IMR-90 (cell line): ENCODE results near the gene MPND. TPM values are rescaled to one million over a fixed set of nuclear protein-coding genes. Genes with fewer than 3 reads are reported as not detected.

ENCODE experiments used
- ATAC-seq: fragments of 200-7000 bp; cut with Tn5 transposase; 2 replicates; pipeline ENCODE4 v1.9.1; 2020; ENCODE audit warnings: low read depth, mild to moderate bottlenecking, moderate library complexity
- BruUV-seq: library from RNA; stranded (reverse); fragments of 400-500 nt; replicated peaks from 2 replicates; lab custom pipeline; 2021; lab: Mats Ljungman, UMichigan
- CTCF ChIA-PET: fragments of 300-600 bp; formaldehyde crosslinking; extraction: SDS; loops from one replicate; lab custom pipeline; 2021; ENCODE audit warnings: antibody characterized with exemption; lab: Yijun Ruan, JAX
- POLR2A ChIA-PET: fragments of 300-600 bp; sonication (Branson Sonifier 250); formaldehyde crosslinking; loops from one replicate; lab custom pipeline; 2022; ENCODE audit warnings: antibody characterized with exemption; ENCODE audit not compliant: unreplicated experiment; lab: Charles Lee
- DNase-seq: peaks from one replicate; pipeline ENCODE4 v3.0.0; 2013
- H2AFZ ChIP-seq: replicated peaks from 2 replicates; pipeline ENCODE3; 2013; ENCODE audit warnings: low read length, mild to moderate bottlenecking; ENCODE audit not compliant: poor library complexity
- H2AK5ac ChIP-seq: 2 replicates; pipeline ENCODE4 v1.6.1; 2013; ENCODE audit warnings: low read depth, low read length, inconsistent platforms
- H2AK9ac ChIP-seq: replicated peaks from 2 replicates; pipeline ENCODE3; 2013; ENCODE audit warnings: mild to moderate bottlenecking, low read depth, low read length, moderate library complexity; ENCODE audit not compliant: poor library complexity
- H2BK120ac ChIP-seq: 2 replicates; pipeline ENCODE4 v1.6.1; 2013; ENCODE audit warnings: low read depth, low read length, inconsistent platforms
- H2BK15ac ChIP-seq: 3 replicates; pipeline ENCODE4 v1.6.1; 2013; ENCODE audit warnings: low read depth, low read length, inconsistent platforms
- H2BK20ac ChIP-seq: 2 replicates; pipeline ENCODE4 v1.6.1; 2013; ENCODE audit warnings: low read depth, mild to moderate bottlenecking, inconsistent platforms, low read length, moderate library complexity
- H2BK5ac ChIP-seq: 2 replicates; pipeline ENCODE4 v1.6.1; 2013; ENCODE audit warnings: mild to moderate bottlenecking, low read depth, low read length, inconsistent platforms; ENCODE audit not compliant: poor library complexity, severe bottlenecking
- H3K14ac ChIP-seq: replicated peaks from 2 replicates; pipeline ENCODE4 v1.6.1; 2013; ENCODE audit warnings: low read depth, low read length, inconsistent platforms
- H3K18ac ChIP-seq: 2 replicates; pipeline ENCODE4 v1.6.1; 2013; ENCODE audit warnings: low read depth, low read length, control low read depth
- H3K23ac ChIP-seq: 2 replicates; pipeline ENCODE4 v1.6.1; 2013; ENCODE audit warnings: low read depth, low read length, inconsistent platforms
- H3K27ac ChIP-seq: 2 replicates; pipeline ENCODE4 v1.5.1; 2013; ENCODE audit warnings: mild to moderate bottlenecking, control low read depth, low read length; ENCODE audit not compliant: insufficient read depth
- H3K27me3 ChIP-seq: 2 replicates; pipeline ENCODE4 v1.6.1; 2013; ENCODE audit warnings: low read length; ENCODE audit not compliant: control insufficient read depth, insufficient read depth
- H3K36me3 ChIP-seq: 2 replicates; pipeline ENCODE4 v1.6.1; 2013; ENCODE audit warnings: low read length, mixed read lengths; ENCODE audit not compliant: control insufficient read depth, insufficient read depth
- H3K4ac ChIP-seq: 2 replicates; pipeline ENCODE4 v1.6.1; 2013; ENCODE audit warnings: low read depth, low read length, inconsistent platforms
- H3K4me1 ChIP-seq: 2 replicates; pipeline ENCODE4 v1.6.1; 2013; ENCODE audit warnings: low read length, mixed read lengths; ENCODE audit not compliant: control insufficient read depth, insufficient read depth
- H3K4me2 ChIP-seq: 2 replicates; pipeline ENCODE4 v1.6.1; 2013; ENCODE audit warnings: low read depth, mild to moderate bottlenecking, control low read depth, low read length, moderate library complexity
- H3K4me3 ChIP-seq: 2 replicates; pipeline ENCODE4 v1.5.1; 2013; ENCODE audit warnings: low read depth, mild to moderate bottlenecking, control low read depth, low read length, moderate library complexity; ENCODE audit not compliant: insufficient read depth
- H3K56ac ChIP-seq: 2 replicates; pipeline ENCODE4 v1.6.1; 2013; ENCODE audit warnings: low read length, inconsistent platforms; ENCODE audit not compliant: insufficient read depth; ENCODE audit errors: extremely low read depth
- H3K79me1 ChIP-seq, 2 experiments: 2 replicates each; pipeline ENCODE4 v1.6.1; 2013; ENCODE audit warnings: low read length in 2 of 2, inconsistent platforms in 1 of 2, low read depth in 1 of 2
- H3K9ac ChIP-seq: 2 replicates; pipeline ENCODE4 v1.6.1; 2013; ENCODE audit warnings: low read depth, low read length, control low read depth
- H3K9me1 ChIP-seq: 2 replicates; pipeline ENCODE4 v1.6.1; 2013; ENCODE audit warnings: low read length, inconsistent platforms; ENCODE audit not compliant: insufficient read depth
- H3K9me3 ChIP-seq: 2 replicates; pipeline ENCODE4 v1.6.1; 2013; ENCODE audit warnings: low read length; ENCODE audit not compliant: control insufficient read depth, insufficient read depth
- H4K20me1 ChIP-seq: 2 replicates; pipeline ENCODE4 v1.6.1; 2013; ENCODE audit warnings: low read length, inconsistent platforms; ENCODE audit not compliant: insufficient read depth
- H4K5ac ChIP-seq: 2 replicates; pipeline ENCODE4 v1.6.1; 2013; ENCODE audit warnings: mild to moderate bottlenecking, low read depth, low read length, control low read depth
- H4K8ac ChIP-seq, 2 experiments: 2 replicates each; pipeline ENCODE4 v1.6.1; 2013; ENCODE audit warnings: low read depth in 2 of 2, low read length in 2 of 2, control low read depth in 1 of 2, inconsistent platforms in 1 of 2
- H4K91ac ChIP-seq: 2 replicates; pipeline ENCODE4 v1.6.1; 2013; ENCODE audit warnings: low read depth, low read length, inconsistent platforms; ENCODE audit not compliant: insufficient read depth
- BHLHE40 ChIP-seq: fragments of 150-350 bp; IDR thresholded peaks from 2 replicates; pipeline ENCODE4 v1.6.1; 2016; ENCODE audit warnings: mild to moderate bottlenecking, low read depth, low read length
- CEBPB ChIP-seq: IDR thresholded peaks from 2 replicates; pipeline ENCODE4 v1.6.1; 2012; ENCODE audit warnings: low read depth, low read length, improper control_type of control experiment
- CHD1 ChIP-seq: IDR thresholded peaks from 2 replicates; pipeline ENCODE4 v1.6.1; 2012; ENCODE audit warnings: low read depth, low read length, improper control_type of control experiment
- CTCF ChIP-seq: conservative IDR thresholded peaks from 2 replicates; pipeline ENCODE4 v1.5.1; 2012; ENCODE audit warnings: mild to moderate bottlenecking, low read depth, low read length, improper control_type of control experiment
- MAFK ChIP-seq: IDR thresholded peaks from 2 replicates; pipeline ENCODE4 v1.6.1; 2012; ENCODE audit warnings: low read depth, low read length, improper control_type of control experiment
- MXI1 ChIP-seq: IDR thresholded peaks from 2 replicates; pipeline ENCODE4 v1.6.1; 2012; ENCODE audit warnings: low read depth, mild to moderate bottlenecking, low read length, moderate library complexity, borderline replicate concordance
- POLR2A ChIP-seq: IDR thresholded peaks from 2 replicates; pipeline ENCODE4 v1.6.1; 2012; ENCODE audit warnings: mild to moderate bottlenecking, low read depth, low read length
- RAD21 ChIP-seq: IDR thresholded peaks from 2 replicates; pipeline ENCODE4 v1.6.1; 2012; ENCODE audit warnings: low read length, improper control_type of control experiment
- RCOR1 ChIP-seq: IDR thresholded peaks from 2 replicates; pipeline ENCODE4 v1.6.1; 2012; ENCODE audit warnings: mild to moderate bottlenecking, low read length, improper control_type of control experiment; ENCODE audit not compliant: insufficient replicate concordance
- RFX5 ChIP-seq: IDR thresholded peaks from 2 replicates; pipeline ENCODE4 v1.8.0; 2012; ENCODE audit warnings: low read depth, mild to moderate bottlenecking, low read length, moderate library complexity
- SMC3 ChIP-seq: fragments of 150-350 bp; IDR thresholded peaks from 2 replicates; pipeline ENCODE4 v1.6.1; 2016; ENCODE audit warnings: low read depth, mild to moderate bottlenecking, antibody characterized with exemption, low read length, moderate library complexity
- WGBS, 2 experiments: methylation state at CpG; one replicate each; pipeline versions ENCODE4 v1.1.5 to v1.1.7; 2013; ENCODE audit warnings: missing lambda C conversion rate in 2 of 2; ENCODE audit not compliant: insufficient read length in 1 of 2; ENCODE audit errors: extremely low coverage in 2 of 2; 5-methylcytosine and 5-hydroxymethylcytosine counted together
- dilution Hi-C: fragments of 300-500 bp; cut with HindIII; formaldehyde crosslinking; loops from one replicate; pipeline ENCODE4 v1.14.3; 2018; ENCODE audit warnings: low sequenced_read_pairs; ENCODE audit not compliant: unreplicated experiment
- in situ Hi-C: fragments of 300-500 bp; cut with MboI; formaldehyde crosslinking; loops from 3 replicates; pipeline ENCODE4 v1.14.3; 2019; ENCODE audit warnings: low sequenced_read_pairs, inconsistent platforms, mixed read lengths
- intact Hi-C: fragments of 100-400 bp; cut with micrococcal nuclease; formaldehyde crosslinking; loops from 2 replicates; pipeline ENCODE4 v1.10.0; 2022
- polyA plus RNA-seq, 3 experiments: library from polyadenylated mRNA; depleted of rRNA; stranded (reverse); fragments of >200 nt; gene quantifications; 2 replicates each; pipeline ENCODE4 v1.2.3, GENCODE V29; 2012; ENCODE audit warnings: low replicate concordance in 1 of 3
- total RNA-seq: library from RNA; depleted of rRNA; stranded (reverse); fragments of >200 nt; gene quantifications from 2 replicates; pipeline ENCODE4 v1.2.3, GENCODE V29; 2012
- TF ChIP-seq, protein P1 (sequence below): fragments of 150-350 bp; IDR thresholded peaks from 2 replicates; pipeline ENCODE4 v1.6.1; 2017; ENCODE audit warnings: mild to moderate bottlenecking, antibody characterized with exemption, low read length, low read depth

The MPND gene
- total and polyA plus RNA-seq, 2 of the 4 experiments (the other 2 are of a cell fraction): 2.3 to 8.1 TPM

- TF ChIP-seq RAD21: no peak
Measured at GRCh38 chr19:4310247-4311121, 32.9 kb upstream of the MPND start (continued).

- Histone ChIP-seq H2AFZ (no peak overlapping the region), H3K56ac (no peak overlapping the region), H2AK9ac (no peak overlapping the region), H3K9me3 (no peaks in the 10 kb centered on the region), H2BK5ac (no peak overlapping the region), H3K4me1 (no peaks in the 10 kb centered on the region), H2BK15ac (no peak overlapping the region), H3K9me1 (no peaks in the 10 kb centered on the region), H3K36me3 (peaks cover 10% of the 10 kb centered on the region; the same call in 1 of the 2 replicates), H3K27ac (no peak overlapping the region), H3K23ac (no peak overlapping the region), H3K9ac (no peak overlapping the region), H2BK20ac (no peak overlapping the region), H3K4me2 (no peak overlapping the region), H2AK5ac (no peak overlapping the region), H3K79me1 (no peaks in the 10 kb centered on the region; a peak in 1 of 4 replicates), H2BK120ac (no peak overlapping the region), H3K4me3 (no peak overlapping the region), H3K4ac (no peak overlapping the region), H3K14ac (no peak overlapping the region), H3K27me3 (no peaks in the 10 kb centered on the region), H4K20me1 (no peaks in the 10 kb centered on the region), H3K18ac (no peak overlapping the region), H4K8ac (no peak overlapping the region), H4K91ac (no peak overlapping the region), H4K5ac (no peak overlapping the region)
- dilution Hi-C loops (no loop called here), intact Hi-C loops (no loop called here), in situ Hi-C loops (no loop called here)
- no peak for ATAC-seq
- BruUV-seq: no TSS peak
- 94% methylated on average over 3 of the region's 12 CpGs; no CpG with 5 or more reads in 1 of the 2 experiments for WGBS, 2 experiments
- ChIA-PET POLR2A (no interaction called here), CTCF (no interaction called here)
- no peak for DNase-seq
- TF ChIP-seq CHD1 (no peak), SMC3 (no peak), CTCF (no peak), CEBPB (no peak), RAD21 (no peak), MXI1 (no peak), RFX5 (no peak), POLR2A (no peak), BHLHE40 (no peak), RCOR1 (no peak), MAFK (no peak)
- TF ChIP-seq, protein P1, sequence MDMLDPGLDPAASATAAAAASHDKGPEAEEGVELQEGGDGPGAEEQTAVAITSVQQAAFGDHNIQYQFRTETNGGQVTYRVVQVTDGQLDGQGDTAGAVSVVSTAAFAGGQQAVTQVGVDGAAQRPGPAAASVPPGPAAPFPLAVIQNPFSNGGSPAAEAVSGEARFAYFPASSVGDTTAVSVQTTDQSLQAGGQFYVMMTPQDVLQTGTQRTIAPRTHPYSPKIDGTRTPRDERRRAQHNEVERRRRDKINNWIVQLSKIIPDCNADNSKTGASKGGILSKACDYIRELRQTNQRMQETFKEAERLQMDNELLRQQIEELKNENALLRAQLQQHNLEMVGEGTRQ: no peak
Measured at GRCh38 chr19:4313847-4314490, 29.4 kb upstream of the MPND start.
